HL-60/S4 (cell line): Measurements from ENCODE around the gene ZNF263.
"Not testable (repeated sequence)": the region's sequence is repeated elsewhere in the genome, so short reads cannot be mapped to it uniquely, and the experiment has no call there.

Source experiments
- in situ Hi-C: fragments of 300-500 bp; cut with MboI; formaldehyde crosslinking; loops from 2 replicates; pipeline ENCODE4 v1.14.3; 2022; ENCODE audit warnings: low sequenced_read_pairs

ZNF263 gene

GRCh38 chr16:3266873-3267537 lies 16.3 kb upstream of the ZNF263 start:
- in situ Hi-C loops, result no loop called here

- in situ Hi-C loops, result no loop called here
These were observed 15.0 kb upstream of the ZNF263 start for GRCh38 chr16:3268294-3268693.

- in situ Hi-C loops, result not testable (repeated sequence)
These were observed 12.6 kb upstream of the ZNF263 start for GRCh38 chr16:3270718-3271117.

GRCh38 chr16:3271281-3271680 lies 12.0 kb upstream of the ZNF263 start:
- in situ Hi-C loops, result not testable (repeated sequence)

GRCh38 chr16:3274490-3274889 lies 8.8 kb upstream of the ZNF263 start:
- in situ Hi-C loops, result no loop called here

GRCh38 chr16:3274947-3275346 lies 8.3 kb upstream of the ZNF263 start:
- in situ Hi-C loops, result no loop called here

GRCh38 chr16:3276679-3277078 lies 6.6 kb upstream of the ZNF263 start:
- in situ Hi-C loops, result no loop called here

- in situ Hi-C loops, result no loop called here
These were observed 2.0 kb upstream of the ZNF263 start for GRCh38 chr16:3281222-3281820.

GRCh38 chr16:3282103-3282729 lies 1.1 kb upstream of the ZNF263 start:
- in situ Hi-C loops, result no loop called here

- in situ Hi-C loops, result no loop called here
These were observed 504 bp downstream of the ZNF263 start for GRCh38 chr16:3283543-3284447.

- in situ Hi-C loops, result no loop called here
These were observed 1.8 kb downstream of the ZNF263 start for GRCh38 chr16:3285131-3285530.

GRCh38 chr16:3289998-3290673 lies 6.8 kb downstream of the ZNF263 start:
- in situ Hi-C loops, result no loop called here

GRCh38 chr16:3292604-3293003 lies 9.3 kb downstream of the ZNF263 start:
- in situ Hi-C loops, result no loop called here

GRCh38 chr16:3295209-3295608 lies 11.9 kb downstream of the ZNF263 start:
- in situ Hi-C loops, result no loop called here

GRCh38 chr16:3295783-3296182 lies 12.5 kb downstream of the ZNF263 start:
- in situ Hi-C loops, result no loop called here

- in situ Hi-C loops, result no loop called here
These were observed 21.1 kb downstream of the ZNF263 start for GRCh38 chr16:3304370-3304769.

GRCh38 chr16:3305109-3306068 lies 22.1 kb downstream of the ZNF263 start, which contains the start of the genes TIGD7 and ZNF75A:
Gene TIGD7, minus strand, starts transcription at chr16:3305430. Its CDS starts 4,816 bp downstream, at chr16:3300614.
Gene ZNF75A, plus strand, starts transcription at chr16:3305497. Its CDS starts 2,932 bp downstream, at chr16:3308429.
- in situ Hi-C loops, result no loop called here

GRCh38 chr16:3306078-3306477 lies 22.8 kb downstream of the ZNF263 start:
- in situ Hi-C loops, result no loop called here

GRCh38 chr16:3311496-3311895 lies 28.2 kb downstream of the ZNF263 start:
- in situ Hi-C loops, result no loop called here
